Ovary (tissue), 3 donors: Measurements from ENCODE around the gene CHRDL1.

Experiments
- EP300 ChIP-seq: sonication (generic); formaldehyde crosslinking; IDR thresholded peaks from one replicate; pipeline ENCODE4 v1.6.1; 2017; ENCODE audit warnings: antibody characterized with exemption
- POLR2A ChIP-seq: fragments of 450-650 bp; IDR thresholded peaks from one replicate; pipeline ENCODE4 v1.6.1; 2017; ENCODE audit warnings: antibody characterized with exemption, mild to moderate bottlenecking, moderate library complexity
- TF ChIP-seq, protein P1 (sequence below), 3 donors: fragments of 450-650 bp in 2 of 3; fragments of 200-600 bp in 1 of 3; IDR thresholded peaks; one replicate each; pipeline versions ENCODE4 v1.5.1 to v1.8.0; 2016 to 2022; ENCODE audit warnings: antibody characterized with exemption in 3 of 3, mild to moderate bottlenecking in 1 of 3
- donor health status: DM: no; HTN: no; CAD: no.

- no peak for TF ChIP-seq EP300
- no peak for TF ChIP-seq POLR2A
- TF ChIP-seq, protein P1, sequence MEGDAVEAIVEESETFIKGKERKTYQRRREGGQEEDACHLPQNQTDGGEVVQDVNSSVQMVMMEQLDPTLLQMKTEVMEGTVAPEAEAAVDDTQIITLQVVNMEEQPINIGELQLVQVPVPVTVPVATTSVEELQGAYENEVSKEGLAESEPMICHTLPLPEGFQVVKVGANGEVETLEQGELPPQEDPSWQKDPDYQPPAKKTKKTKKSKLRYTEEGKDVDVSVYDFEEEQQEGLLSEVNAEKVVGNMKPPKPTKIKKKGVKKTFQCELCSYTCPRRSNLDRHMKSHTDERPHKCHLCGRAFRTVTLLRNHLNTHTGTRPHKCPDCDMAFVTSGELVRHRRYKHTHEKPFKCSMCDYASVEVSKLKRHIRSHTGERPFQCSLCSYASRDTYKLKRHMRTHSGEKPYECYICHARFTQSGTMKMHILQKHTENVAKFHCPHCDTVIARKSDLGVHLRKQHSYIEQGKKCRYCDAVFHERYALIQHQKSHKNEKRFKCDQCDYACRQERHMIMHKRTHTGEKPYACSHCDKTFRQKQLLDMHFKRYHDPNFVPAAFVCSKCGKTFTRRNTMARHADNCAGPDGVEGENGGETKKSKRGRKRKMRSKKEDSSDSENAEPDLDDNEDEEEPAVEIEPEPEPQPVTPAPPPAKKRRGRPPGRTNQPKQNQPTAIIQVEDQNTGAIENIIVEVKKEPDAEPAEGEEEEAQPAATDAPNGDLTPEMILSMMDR (IDR thresholded peaks at IDR 0.05) = no peak
Observed at GRCh38 chrX:110746014-110746413, 49.6 kb downstream of the CHRDL1 start.
